Activated T-cell treated with anti-CD3 and anti-CD28 coated beads, Interleukin-2, amount 50 U/mL, for 72 hours (primary cell): ENCODE measurements around the gene NPAS1. TPM values are rescaled to one million over a fixed set of nuclear protein-coding genes. Genes with fewer than 3 reads are reported as not detected.

Source experiments
- ATAC-seq, 2 donors: fragments of 150-1000 bp; cut with Tn5 transposase; replicated peaks in 1 of 2; 2 replicates each; pipeline ENCODE4 v1.10.0; 2021; ENCODE audit warnings: moderate library complexity in 2 of 2, mild to moderate bottlenecking in 1 of 2
- DNase-seq, 2 donors: peaks; one replicate each; pipeline ENCODE4 v3.0.0; 2021 to 2022; ENCODE audit warnings: mixed read lengths in 1 of 2
- H3K27ac Mint-ChIP-seq: one replicate; pipeline ENCODE4 v1.8.0; 2022; ENCODE audit warnings: mild to moderate bottlenecking, moderate library complexity, mixed read lengths
- H3K27me3 Mint-ChIP-seq: one replicate; pipeline ENCODE4 v1.8.0; 2022; ENCODE audit warnings: low read depth, mixed read lengths
- H3K36me3 Mint-ChIP-seq, 2 donors: one replicate each; pipeline ENCODE4 v1.8.0; 2022; ENCODE audit warnings: mixed read lengths in 2 of 2, mild to moderate bottlenecking in 1 of 2; ENCODE audit not compliant: insufficient read depth in 2 of 2
- H3K4me1 Mint-ChIP-seq: one replicate; pipeline ENCODE4 v1.8.0; 2022; ENCODE audit warnings: low read depth, mixed read lengths
- H3K4me3 Mint-ChIP-seq, 2 donors: one replicate each; pipeline ENCODE4 v1.8.0; 2022; ENCODE audit warnings: mild to moderate bottlenecking in 2 of 2, mixed read lengths in 2 of 2, moderate library complexity in 2 of 2
- H3K9me3 Mint-ChIP-seq, 2 donors: one replicate each; pipeline ENCODE4 v1.8.0; 2022; ENCODE audit warnings: mixed read lengths in 2 of 2
- total RNA-seq, 2 donors: library from RNA; stranded (reverse); gene quantifications; one replicate each; pipeline ENCODE4 v1.2.3, GENCODE V29; 2022

The NPAS1 gene
- total RNA-seq, 2 donors from 2014 or later, result 0.55 to 1.1 TPM

DNA sequence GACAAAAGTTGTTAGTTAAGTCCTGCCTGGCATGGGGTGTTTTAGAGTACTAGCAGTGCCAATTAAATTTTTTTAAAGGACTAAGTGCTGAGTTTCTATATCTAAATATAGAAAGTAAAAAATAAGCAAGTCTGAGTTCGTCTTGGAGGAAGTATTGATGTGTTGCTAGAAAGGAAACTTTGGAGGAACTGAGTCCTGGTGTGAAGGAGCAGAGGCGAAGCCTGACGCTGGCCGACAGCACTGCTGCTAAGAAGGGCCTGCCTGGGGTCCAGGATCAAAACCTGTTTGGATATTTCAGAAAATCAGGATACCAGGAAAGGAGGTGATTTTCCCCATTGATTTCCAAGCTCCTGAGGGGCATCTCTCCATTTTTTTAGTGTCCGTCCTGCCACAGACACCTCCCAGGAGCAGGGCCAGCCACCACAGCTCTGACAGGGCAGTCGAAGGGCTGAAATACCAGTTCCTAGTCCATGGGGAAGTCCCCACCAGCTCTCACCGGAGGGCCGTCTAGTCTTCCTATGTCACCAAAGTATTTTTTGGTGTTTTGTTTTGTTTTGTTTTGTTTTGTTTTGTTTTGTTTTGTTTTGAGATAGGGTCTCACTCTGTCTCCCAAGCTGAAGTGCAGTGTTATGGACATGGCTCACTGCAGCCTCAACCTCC lies 38.2 kb upstream of the NPAS1 start:
- Mint-ChIP-seq H3K9me3 (no peaks in the 10 kb centered on the region), H3K36me3 (no peaks in the 10 kb centered on the region), H3K27ac (peak overlapping the region; percentile 46), H3K4me3 (no peak overlapping the region), H3K27me3 (no peaks in the 10 kb centered on the region), H3K4me1 (peaks cover 18% of the 10 kb centered on the region)
- DNase-seq (no peak), ATAC-seq (no peak)

DNA sequence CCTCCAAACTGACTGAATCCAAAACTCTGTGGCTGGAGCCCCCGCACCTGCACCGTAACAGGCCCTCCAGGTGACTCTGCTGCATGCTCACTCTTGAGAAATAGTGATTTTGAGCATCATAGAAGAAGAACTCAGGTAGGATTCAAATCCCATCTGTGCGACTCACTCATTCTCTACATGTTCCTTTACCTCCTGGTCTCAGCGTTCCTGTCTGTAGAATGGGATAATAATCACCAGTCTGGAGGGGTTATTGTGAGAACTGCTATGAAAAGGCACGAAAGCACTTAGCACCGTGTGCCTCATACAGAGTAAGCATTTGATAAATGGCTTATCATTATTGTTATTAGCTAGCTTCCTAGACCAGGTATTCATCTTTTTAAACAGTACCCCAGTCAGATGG lies 36.5 kb upstream of the NPAS1 start:
- H3K27ac Mint-ChIP-seq, result no peak overlapping the region
- no peaks in the 10 kb centered on the region for H3K36me3 Mint-ChIP-seq
- peaks cover 14% of the 10 kb centered on the region for H3K4me1 Mint-ChIP-seq
- H3K9me3 Mint-ChIP-seq, result no peaks in the 10 kb centered on the region
- no peak for ATAC-seq
- no peak for DNase-seq
- H3K4me3 Mint-ChIP-seq, result no peak overlapping the region
- no peaks in the 10 kb centered on the region for H3K27me3 Mint-ChIP-seq

DNA sequence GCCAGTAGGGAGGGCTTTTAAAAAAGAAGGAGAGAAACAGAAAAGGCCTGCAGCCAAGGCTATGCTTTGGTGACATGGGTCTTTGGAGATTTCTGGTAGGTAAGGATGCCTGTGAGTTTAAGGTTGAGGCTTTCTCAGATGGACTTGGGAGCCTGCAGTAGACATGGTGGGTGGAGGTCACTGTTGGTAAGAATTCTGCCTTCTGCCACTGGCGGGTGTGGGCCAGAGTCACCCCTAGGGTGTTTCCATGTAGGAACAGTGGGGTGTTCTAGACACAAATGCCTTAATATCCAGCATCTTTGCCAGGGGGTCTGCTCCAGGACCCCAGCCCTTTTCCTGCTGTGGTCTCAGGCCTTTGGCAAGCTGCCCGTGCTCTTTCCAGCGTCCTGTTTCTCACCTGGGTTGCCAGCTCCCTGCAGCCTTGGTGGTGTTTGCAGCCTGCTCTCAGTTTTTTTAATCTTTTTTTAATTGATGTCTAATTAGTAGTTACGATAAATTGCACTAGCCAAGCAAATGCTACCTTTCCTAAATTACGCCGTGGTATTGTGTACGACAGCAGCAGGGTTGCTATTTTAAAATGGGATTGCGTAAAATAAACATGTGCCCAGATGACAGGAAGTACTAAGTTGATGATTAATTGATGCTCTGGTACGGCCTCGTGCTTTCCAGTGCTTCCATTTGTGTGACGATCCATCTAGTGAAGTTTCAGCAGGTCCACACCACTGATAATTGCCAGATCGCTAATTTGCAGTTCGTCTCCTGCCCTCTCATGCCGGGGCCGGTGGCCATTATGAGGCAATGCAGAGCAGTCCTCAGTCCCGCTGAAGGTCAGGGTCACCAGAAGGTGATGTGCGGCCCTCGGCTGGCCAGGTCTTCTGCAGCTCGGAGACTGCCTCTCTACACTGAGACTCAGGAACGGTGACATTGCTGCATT lies 35.3 kb upstream of the NPAS1 start:
- ATAC-seq (no peak), DNase-seq (no peak)
- Mint-ChIP-seq H3K27me3 (no peaks in the 10 kb centered on the region), H3K36me3 (no peaks in the 10 kb centered on the region), H3K27ac (no peak overlapping the region), H3K9me3 (no peaks in the 10 kb centered on the region), H3K4me1 (peaks cover 12% of the 10 kb centered on the region), H3K4me3 (no peak overlapping the region)

DNA sequence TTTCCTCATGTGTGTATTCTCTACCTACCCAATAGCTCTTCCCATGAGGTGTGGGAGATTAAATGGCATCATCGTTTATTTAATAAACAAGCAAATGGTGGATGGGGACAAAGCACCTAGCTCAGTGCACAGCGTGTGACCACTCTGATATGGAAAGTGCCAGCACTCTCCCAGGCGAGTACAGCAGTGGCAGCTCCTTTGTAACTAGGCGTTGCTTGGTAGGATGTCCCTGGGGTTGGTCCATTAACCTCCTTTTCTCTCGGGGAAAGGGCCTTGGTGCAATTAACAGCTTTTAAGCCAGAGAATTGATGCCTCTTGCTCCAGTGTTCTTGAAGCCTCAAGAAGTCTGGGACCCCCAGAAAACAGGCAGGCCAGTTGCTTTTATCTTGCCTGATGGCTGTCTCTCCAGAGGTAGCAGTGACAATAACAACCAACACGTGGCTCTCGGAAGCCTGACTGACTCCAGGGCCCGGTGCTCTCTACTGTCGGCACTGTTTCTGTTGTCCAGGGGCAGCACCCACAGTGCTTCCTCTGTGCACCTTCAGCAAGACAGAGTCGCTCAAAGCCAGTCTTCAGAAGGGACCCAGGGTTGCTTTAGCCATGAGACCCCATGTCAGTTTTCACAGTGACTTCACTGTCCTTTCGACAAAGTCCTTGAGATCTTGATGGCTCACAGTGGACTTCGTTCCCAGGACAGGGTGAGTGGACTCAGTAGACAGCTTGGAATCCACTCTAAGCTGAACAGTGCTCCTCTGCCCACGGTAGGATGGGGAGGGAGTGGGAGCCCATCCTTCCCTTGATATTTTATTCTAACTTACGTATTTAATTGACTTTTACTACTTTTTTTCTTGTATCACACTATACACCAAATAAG lies 33.9 kb upstream of the NPAS1 start:
- ATAC-seq, result no peak
- no peaks in the 10 kb centered on the region for H3K9me3 Mint-ChIP-seq
- H3K4me3 Mint-ChIP-seq, result no peak overlapping the region
- H3K27me3 Mint-ChIP-seq, result no peaks in the 10 kb centered on the region
- H3K4me1 Mint-ChIP-seq, result peaks cover 10% of the 10 kb centered on the region
- no peak overlapping the region for H3K27ac Mint-ChIP-seq
- no peaks in the 10 kb centered on the region for H3K36me3 Mint-ChIP-seq
- no peak for DNase-seq

DNA sequence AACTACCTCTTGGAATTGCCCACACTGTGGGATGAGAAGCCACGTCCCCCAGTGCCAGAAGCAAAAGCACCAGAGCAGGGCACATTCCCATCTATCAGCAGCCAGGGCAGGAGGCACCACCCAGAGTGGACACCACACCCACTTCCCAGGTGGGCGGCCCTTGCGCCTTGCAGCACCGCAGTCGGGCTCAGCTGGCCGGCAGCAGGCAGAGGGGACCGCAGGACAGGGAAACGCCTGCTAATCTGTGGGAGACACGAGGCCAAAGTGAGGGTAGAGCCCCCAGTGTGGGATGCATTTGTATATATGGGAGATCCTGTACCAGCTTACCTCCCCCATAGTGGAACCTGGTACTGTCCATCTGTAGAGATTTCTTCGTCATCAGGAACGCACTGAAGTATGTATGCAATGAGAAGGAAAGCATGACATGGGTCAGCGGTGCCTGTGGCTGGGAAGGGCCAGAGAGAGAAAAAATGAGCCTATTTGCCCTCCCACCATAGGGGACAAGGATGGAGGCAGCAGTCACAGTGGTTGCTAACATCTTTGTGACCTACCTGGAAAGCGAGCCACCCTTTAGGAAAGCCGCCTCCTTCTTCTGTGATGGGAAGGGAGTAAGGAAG lies 30.9 kb upstream of the NPAS1 start:
- DNase-seq (no peak), ATAC-seq (no peak)
- peaks cover 11% of the 10 kb centered on the region for H3K4me1 Mint-ChIP-seq

DNA sequence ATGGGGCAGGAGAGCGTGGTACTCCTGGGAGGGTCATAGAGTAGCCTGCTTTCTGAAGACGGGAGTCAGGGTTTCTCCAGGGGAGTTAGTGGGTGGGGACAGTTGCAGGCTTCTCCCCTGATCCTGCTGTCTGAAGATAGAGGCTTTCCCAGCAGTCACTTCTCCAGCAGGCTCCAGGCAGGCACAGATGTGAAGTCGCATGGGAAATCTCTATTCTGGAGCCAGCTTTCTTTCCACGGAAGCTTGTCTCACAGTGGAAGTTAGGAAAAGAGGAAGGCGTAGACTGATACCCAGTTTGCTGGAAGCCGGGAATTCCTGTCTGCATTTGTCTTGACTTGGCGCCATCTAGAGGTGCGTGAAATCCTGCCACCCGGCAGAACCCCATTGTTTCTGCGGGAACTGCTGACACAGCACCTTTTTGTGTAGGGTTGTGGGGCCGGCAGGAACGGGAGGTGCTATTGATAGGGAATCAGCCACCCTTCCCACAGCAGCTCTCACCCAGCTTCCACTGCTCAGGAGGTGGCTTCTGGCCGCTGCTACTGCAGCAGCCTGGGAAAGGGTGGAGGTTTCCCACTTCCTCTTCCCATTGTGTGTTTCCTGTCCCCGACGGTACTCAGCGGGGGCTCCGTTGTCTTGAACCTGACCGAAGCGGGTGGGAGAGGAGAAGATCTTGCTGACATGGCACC lies 28.5 kb upstream of the NPAS1 start:
- DNase-seq (peak; percentile 63 to 69), ATAC-seq (peak; percentile 58 to 72)
- Mint-ChIP-seq H3K4me3 (no peak overlapping the region), H3K27ac (no peak overlapping the region), H3K27me3 (no peaks in the 10 kb centered on the region), H3K9me3 (no peaks in the 10 kb centered on the region), H3K36me3 (no peaks in the 10 kb centered on the region), H3K4me1 (peaks cover 11% of the 10 kb centered on the region)

More for the DNA sequence above, 30.9 kb upstream of the NPAS1 start:
- H3K4me3 Mint-ChIP-seq, result no peak overlapping the region
- no peaks in the 10 kb centered on the region for H3K36me3 Mint-ChIP-seq
- no peaks in the 10 kb centered on the region for H3K27me3 Mint-ChIP-seq
- H3K27ac Mint-ChIP-seq, result peak overlapping the region; percentile 43
- no peaks in the 10 kb centered on the region for H3K9me3 Mint-ChIP-seq

DNA sequence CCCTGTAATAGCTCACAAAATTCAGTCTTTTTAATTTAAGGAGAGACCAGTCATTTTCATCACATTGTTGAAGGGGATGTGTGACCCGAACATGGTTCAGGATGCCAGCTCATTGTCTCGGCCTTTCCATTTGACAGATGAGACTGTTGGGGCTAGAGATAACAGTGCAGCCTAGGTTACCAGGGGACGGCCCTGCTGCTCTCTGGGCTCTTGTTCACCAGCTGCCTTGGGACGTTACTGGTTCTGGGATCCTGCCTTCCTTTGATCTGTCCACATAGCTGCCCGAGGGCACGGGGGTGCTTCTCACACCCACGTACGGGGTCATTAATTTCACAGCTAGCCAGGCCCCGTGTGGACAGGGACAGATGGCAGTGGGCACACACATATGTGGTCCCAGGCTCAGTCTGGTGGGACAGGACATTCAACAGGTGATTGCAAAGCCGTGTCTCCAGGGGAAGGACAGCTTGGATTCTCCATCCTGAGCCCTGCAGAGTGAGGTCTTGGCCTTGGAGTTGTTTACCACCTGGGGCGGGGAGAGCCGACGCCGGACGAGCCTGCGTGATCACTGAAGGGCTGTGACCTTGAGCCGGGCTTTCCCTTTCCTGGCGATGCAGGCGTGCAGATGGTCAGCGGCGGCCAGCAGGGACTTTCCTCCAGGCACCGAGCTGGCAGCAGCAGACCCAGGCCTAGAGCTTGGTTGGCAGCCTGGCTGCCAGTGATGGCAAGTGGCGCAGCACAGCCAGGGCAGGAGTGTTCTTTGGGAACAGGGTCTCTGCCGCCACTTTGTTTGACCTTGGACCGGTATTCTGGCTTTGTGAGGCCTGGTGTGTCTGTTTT lies 26.7 kb upstream of the NPAS1 start:
- H3K9me3 Mint-ChIP-seq, result no peaks in the 10 kb centered on the region
- no peaks in the 10 kb centered on the region for H3K27me3 Mint-ChIP-seq
- H3K4me1 Mint-ChIP-seq, result peaks cover 11% of the 10 kb centered on the region
- H3K36me3 Mint-ChIP-seq, result no peaks in the 10 kb centered on the region
- no peak for DNase-seq
- no peak for ATAC-seq
- H3K27ac Mint-ChIP-seq, result no peak overlapping the region
- H3K4me3 Mint-ChIP-seq, result no peak overlapping the region

DNA sequence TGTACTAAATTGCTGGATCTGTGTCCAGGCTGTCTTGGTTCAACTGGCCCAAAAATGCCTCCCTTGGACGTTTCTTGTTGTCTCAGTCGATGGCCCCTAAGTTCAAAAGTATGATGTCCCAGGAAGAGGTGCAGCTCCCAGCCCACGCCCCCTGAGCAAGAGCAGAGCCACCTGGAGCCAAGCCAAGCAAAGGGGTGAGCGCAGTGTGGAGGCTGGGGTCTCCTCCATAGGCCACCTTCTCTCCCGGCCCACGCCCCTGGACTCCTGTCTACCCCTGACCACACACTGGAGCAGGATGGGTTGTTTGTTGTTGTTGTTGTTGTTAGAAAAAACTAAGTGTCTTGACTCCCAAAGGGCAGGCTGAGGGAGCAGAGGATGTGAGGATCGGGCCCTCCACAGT lies 26.0 kb upstream of the NPAS1 start:
- no peak for DNase-seq
- Mint-ChIP-seq H3K27ac (no peak overlapping the region), H3K4me1 (peaks cover 11% of the 10 kb centered on the region), H3K36me3 (no peaks in the 10 kb centered on the region), H3K9me3 (no peaks in the 10 kb centered on the region), H3K4me3 (no peak overlapping the region), H3K27me3 (no peaks in the 10 kb centered on the region)
- ATAC-seq, result no peak

DNA sequence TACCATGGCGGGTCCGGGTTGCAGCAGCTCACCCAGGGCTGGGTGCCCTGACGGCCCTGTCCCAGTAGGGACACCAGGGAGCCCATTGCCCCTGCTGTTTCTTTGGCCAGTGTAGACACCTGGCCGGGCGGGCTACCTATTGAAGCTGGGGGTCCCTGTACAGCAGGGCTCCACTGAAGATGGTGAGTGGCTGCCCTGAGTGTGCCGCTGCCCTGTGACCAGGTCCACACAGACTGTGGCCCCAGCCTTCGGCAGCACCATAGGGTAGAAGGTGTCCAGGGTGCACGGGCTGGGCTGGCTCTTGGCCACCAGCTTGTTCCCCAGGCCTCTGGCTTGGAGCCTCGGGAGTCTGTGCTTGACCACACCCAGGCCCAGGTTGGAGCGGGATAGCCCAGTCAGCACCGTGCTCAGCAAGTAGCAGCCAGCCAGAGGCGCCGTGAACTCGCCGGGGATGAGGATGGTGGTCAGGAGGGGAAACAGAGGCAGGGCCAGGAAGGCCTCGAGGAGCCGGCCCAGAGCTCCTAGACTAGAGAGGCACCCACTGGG lies 25.4 kb upstream of the NPAS1 start:
- ATAC-seq, result no peak
- no peak for DNase-seq
- H3K36me3 Mint-ChIP-seq, result no peaks in the 10 kb centered on the region
- no peak overlapping the region for H3K4me3 Mint-ChIP-seq
- peaks cover 11% of the 10 kb centered on the region for H3K4me1 Mint-ChIP-seq
- no peak overlapping the region for H3K27ac Mint-ChIP-seq
- no peaks in the 10 kb centered on the region for H3K27me3 Mint-ChIP-seq
- no peaks in the 10 kb centered on the region for H3K9me3 Mint-ChIP-seq

DNA sequence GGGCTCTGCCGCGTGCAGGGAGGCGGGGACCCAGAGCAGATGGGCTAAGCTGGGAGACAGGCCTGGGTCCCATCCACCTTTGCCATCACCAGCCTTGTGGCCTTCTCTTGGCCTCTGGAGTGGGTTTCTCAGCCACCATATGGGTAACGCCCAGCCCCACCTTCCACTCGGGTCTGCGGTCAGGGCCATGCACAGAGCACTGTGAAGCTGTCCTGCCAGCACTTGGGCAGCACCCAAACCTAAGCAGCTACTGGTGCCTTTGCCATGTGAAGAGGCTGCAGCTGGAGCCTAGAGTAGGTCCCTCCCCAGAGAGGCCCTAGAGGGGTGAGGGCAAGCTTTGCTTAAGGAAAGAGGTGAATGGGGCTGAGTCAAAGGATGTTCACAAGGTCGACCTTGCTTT lies 24.1 kb upstream of the NPAS1 start:
- Mint-ChIP-seq H3K27ac (no peak overlapping the region), H3K9me3 (no peaks in the 10 kb centered on the region), H3K4me1 (peaks cover 11% of the 10 kb centered on the region), H3K4me3 (no peak overlapping the region), H3K27me3 (no peaks in the 10 kb centered on the region), H3K36me3 (peaks cover 0 to 2% of the 10 kb centered on the region in 2 donors)
- ATAC-seq, result no peak
- DNase-seq, result no peak

DNA sequence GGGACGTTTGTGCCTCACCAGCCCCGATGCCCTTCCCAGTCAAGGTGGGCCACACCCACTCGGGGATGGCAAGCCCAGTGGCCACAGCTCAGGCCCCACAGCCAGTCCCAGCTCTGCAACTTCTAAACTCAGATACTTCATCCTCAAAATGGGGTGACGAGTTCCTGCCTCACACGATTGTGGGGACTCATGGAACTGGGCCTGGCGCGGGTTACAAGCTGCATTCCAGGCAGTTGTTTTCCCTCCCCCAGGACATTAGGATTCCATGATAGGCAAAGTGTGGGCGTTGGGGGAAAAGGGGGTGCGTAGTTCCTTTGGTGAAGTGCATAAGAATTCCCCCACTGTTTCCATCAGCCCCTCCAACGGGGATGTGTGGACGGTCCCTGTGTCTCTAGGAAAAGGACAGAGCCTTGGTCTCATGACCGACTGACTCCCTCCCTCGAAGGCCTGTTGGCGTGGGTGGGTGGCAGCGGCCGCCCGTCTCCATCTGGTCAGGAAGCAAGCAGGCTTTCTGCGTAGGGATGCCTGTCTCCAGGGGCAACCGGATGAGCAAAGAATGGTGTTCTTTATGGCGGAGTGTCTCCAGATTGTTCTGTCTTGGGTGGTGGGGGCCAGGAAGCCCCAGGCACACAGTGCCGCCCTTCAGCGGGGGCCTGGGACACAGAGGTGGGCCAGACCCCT lies 21.1 kb upstream of the NPAS1 start:
- Mint-ChIP-seq H3K9me3 (no peaks in the 10 kb centered on the region), H3K36me3 (peaks cover 0 to 2% of the 10 kb centered on the region in 2 donors), H3K4me3 (no peak overlapping the region)

More for the DNA sequence above, 21.1 kb upstream of the NPAS1 start:
- no peak overlapping the region for H3K27ac Mint-ChIP-seq
- no peaks in the 10 kb centered on the region for H3K4me1 Mint-ChIP-seq
- H3K27me3 Mint-ChIP-seq, result peaks cover 6% of the 10 kb centered on the region
- DNase-seq (no peak), ATAC-seq (no peak)
